IPS DF 6.9 (cell line): Measurements from ENCODE around the gene TLE7.

Experiments
- DNase-seq: peaks from one replicate; pipeline ENCODE4 v3.0.0-alpha.2; 2013; ENCODE audit warnings: low read depth, low spot score
- H3K27ac ChIP-seq: one replicate; pipeline ENCODE4 v1.5.1; 2013; ENCODE audit warnings: low read length, control low read depth
- H3K27me3 ChIP-seq: 2 replicates; pipeline ENCODE4 v1.6.1; 2013; ENCODE audit warnings: mild to moderate bottlenecking, low read length; ENCODE audit not compliant: control insufficient read depth, insufficient read depth
- H3K36me3 ChIP-seq: 2 replicates; pipeline ENCODE4 v1.6.1; 2013; ENCODE audit warnings: low read length; ENCODE audit not compliant: control insufficient read depth, insufficient read depth
- H3K4me1 ChIP-seq: 2 replicates; pipeline ENCODE4 v1.6.1; 2013; ENCODE audit warnings: low read length; ENCODE audit not compliant: control insufficient read depth, insufficient read depth
- H3K4me3 ChIP-seq: 2 replicates; pipeline ENCODE4 v1.5.1; 2013; ENCODE audit warnings: mild to moderate bottlenecking, low read length
- H3K9me3 ChIP-seq: 2 replicates; pipeline ENCODE4 v1.6.1; 2013; ENCODE audit warnings: low read length, inconsistent platforms; ENCODE audit not compliant: control insufficient read depth, insufficient read depth
- WGBS: extraction: QIAGEN DNeasy Blood & Tissue Kit; methylation state at CpG from one replicate; pipeline ENCODE4 v1.1.7; 2013; ENCODE audit warnings: mixed read lengths, missing lambda C conversion rate; ENCODE audit not compliant: insufficient read length, insufficient coverage; 5-methylcytosine and 5-hydroxymethylcytosine counted together

Gene TLE7

GRCh38 chr16:71421911-71422310 lies 19.9 kb downstream of the TLE7 start:
- no peak for DNase-seq
- no CpG with 5 or more reads among the region's 4 CpGs for WGBS

GRCh38 chr16:71414038-71414437 lies 27.8 kb downstream of the TLE7 start:
- H3K4me3 ChIP-seq = no peak overlapping the region
- H3K27me3 ChIP-seq = no peaks in the 10 kb centered on the region
- no CpG with 5 or more reads among the region's 5 CpGs for WGBS
- no peak overlapping the region for H3K27ac ChIP-seq
- no peaks in the 10 kb centered on the region for H3K36me3 ChIP-seq
- H3K9me3 ChIP-seq = no peaks in the 10 kb centered on the region
- peaks cover 2% of the 10 kb centered on the region for H3K4me1 ChIP-seq
- DNase-seq = no peak

More at GRCh38 chr16:71421911-71422310, 19.9 kb downstream of the TLE7 start:
- Histone ChIP-seq H3K4me3 (no peak overlapping the region), H3K4me1 (no peaks in the 10 kb centered on the region; the same call in 1 of the 2 replicates), H3K9me3 (no peaks in the 10 kb centered on the region), H3K27ac (no peak overlapping the region), H3K36me3 (no peaks in the 10 kb centered on the region), H3K27me3 (no peaks in the 10 kb centered on the region)

GRCh38 chr16:71413341-71413740 lies 28.5 kb downstream of the TLE7 start:
- Histone ChIP-seq H3K27me3 (no peaks in the 10 kb centered on the region), H3K4me3 (no peak overlapping the region), H3K27ac (no peak overlapping the region), H3K9me3 (no peaks in the 10 kb centered on the region), H3K4me1 (peaks cover 2% of the 10 kb centered on the region), H3K36me3 (no peaks in the 10 kb centered on the region)
- WGBS = no CpG with 5 or more reads among the region's 4 CpGs
- no peak for DNase-seq

GRCh38 chr16:71412270-71413160 lies 29.3 kb downstream of the TLE7 start:
- Histone ChIP-seq H3K4me1 (peaks cover 2% of the 10 kb centered on the region), H3K9me3 (no peaks in the 10 kb centered on the region), H3K27ac (no peak overlapping the region), H3K4me3 (peak overlapping the region; percentile 42; the same call in 1 of the 2 replicates), H3K36me3 (no peaks in the 10 kb centered on the region), H3K27me3 (no peaks in the 10 kb centered on the region)
- no CpG with 5 or more reads among the region's 24 CpGs for WGBS
- peak; percentile 82 for DNase-seq

GRCh38 chr16:71410146-71410545 lies 31.7 kb downstream of the TLE7 start:
- Histone ChIP-seq H3K27ac (no peak overlapping the region), H3K4me3 (no peak overlapping the region), H3K4me1 (peaks cover 2% of the 10 kb centered on the region), H3K9me3 (no peaks in the 10 kb centered on the region), H3K36me3 (no peaks in the 10 kb centered on the region), H3K27me3 (no peaks in the 10 kb centered on the region)
- WGBS = no CpG with 5 or more reads among the region's 5 CpGs
- no peak for DNase-seq

- no peaks in the 10 kb centered on the region for H3K27me3 ChIP-seq
- peaks cover 2% of the 10 kb centered on the region for H3K4me1 ChIP-seq
- WGBS = no CpG with 5 or more reads among the region's 16 CpGs
- H3K36me3 ChIP-seq = no peaks in the 10 kb centered on the region
- H3K27ac ChIP-seq = no peak overlapping the region
- no peak for DNase-seq
- H3K4me3 ChIP-seq = no peak overlapping the region
- H3K9me3 ChIP-seq = no peaks in the 10 kb centered on the region
Measured at GRCh38 chr16:71409011-71409775, 32.7 kb downstream of the TLE7 start.

- H3K27me3 ChIP-seq = no peaks in the 10 kb centered on the region
- H3K9me3 ChIP-seq = no peaks in the 10 kb centered on the region
- no peak overlapping the region for H3K27ac ChIP-seq
- H3K4me1 ChIP-seq = peaks cover 2% of the 10 kb centered on the region
- DNase-seq = no peak
- no CpG with 5 or more reads among the region's 3 CpGs for WGBS
- H3K36me3 ChIP-seq = no peaks in the 10 kb centered on the region
- H3K4me3 ChIP-seq = no peak overlapping the region
Measured at GRCh38 chr16:71408536-71408935, 33.3 kb downstream of the TLE7 start.

GRCh38 chr16:71407731-71408130 lies 34.1 kb downstream of the TLE7 start:
- no CpG with 5 or more reads among the region's 1 CpG for WGBS
- no peak overlapping the region for H3K27ac ChIP-seq
- DNase-seq = no peak
- peaks cover 2% of the 10 kb centered on the region for H3K4me1 ChIP-seq
- H3K4me3 ChIP-seq = no peak overlapping the region
- H3K36me3 ChIP-seq = no peaks in the 10 kb centered on the region
- no peaks in the 10 kb centered on the region for H3K9me3 ChIP-seq
- H3K27me3 ChIP-seq = no peaks in the 10 kb centered on the region

GRCh38 chr16:71406724-71407123 lies 35.1 kb downstream of the TLE7 start:
- Histone ChIP-seq H3K4me1 (no peaks in the 10 kb centered on the region), H3K27ac (no peak overlapping the region), H3K4me3 (no peak overlapping the region), H3K27me3 (no peaks in the 10 kb centered on the region), H3K36me3 (no peaks in the 10 kb centered on the region), H3K9me3 (no peaks in the 10 kb centered on the region)
- no CpG with 5 or more reads among the region's 8 CpGs for WGBS
- DNase-seq = no peak

- Histone ChIP-seq H3K36me3 (no peaks in the 10 kb centered on the region), H3K9me3 (no peaks in the 10 kb centered on the region), H3K4me3 (no peak overlapping the region), H3K27me3 (no peaks in the 10 kb centered on the region), H3K27ac (no peak overlapping the region), H3K4me1 (no peaks in the 10 kb centered on the region)
- no peak for DNase-seq
- no CpG with 5 or more reads among the region's 5 CpGs for WGBS
Measured at GRCh38 chr16:71406316-71406715, 35.5 kb downstream of the TLE7 start.
